ENCODE measurements around the gene WWP2.
A peak's percentile ranks its signal among the peaks of the same experiment; 100 is the strongest.

Gene WWP2

GRCh38 chr16:69904495-69905170, 142.5 kb downstream of the WWP2 start (continued):
- TF ChIP-seq ZNF184 (tag by site-specific recombination; IDR thresholded peaks at IDR 0.05) (no peak), ZNF223 (tag by site-specific recombination; IDR thresholded peaks at IDR 0.05) (no peak), ZBTB1 (tag by site-specific recombination; IDR thresholded peaks at IDR 0.05) (no peak), ZNF248 (tag by site-specific recombination; IDR thresholded peaks at IDR 0.05) (no peak), ZNF2 (tag by site-specific recombination; IDR thresholded peaks at IDR 0.05) (no peak), ZNF530 (tag by site-specific recombination; IDR thresholded peaks at IDR 0.05; ENCODE audit: low read depth) (no peak), TCF7L2 (IDR thresholded peaks at IDR 0.05; ENCODE audit: borderline replicate concordance, low read depth, low read length) (no peak), GLIS1 (tag by site-specific recombination; IDR thresholded peaks at IDR 0.05) (no peak), BCL11B (tag by site-specific recombination; IDR thresholded peaks at IDR 0.05; ENCODE audit: low read depth) (no peak), ZNF48 (tag by site-specific recombination; IDR thresholded peaks at IDR 0.05) (no peak)

- Histone ChIP-seq H3K4me3 (ENCODE audit: low read depth, low read length) (no peak overlapping the region), H3K9me3 (ENCODE audit: control insufficient read depth, insufficient read depth, low read depth, low read length) (no peaks in the 10 kb centered on the region), H3K36me3 (ENCODE audit: control insufficient read depth in 2 of 2, insufficient read depth in 1 of 2, low read length in 2 of 2) (peaks cover 0 to 15% of the 10 kb centered on the region in 2 experiments; a peak in 1 of 3 replicates), H3K27ac (ENCODE audit: extremely low read depth, low read depth, low read length) (no peak overlapping the region), H3K4me1 (ENCODE audit: control insufficient read depth, insufficient read depth, low read length) (no peaks in the 10 kb centered on the region)
- ChIA-PET CTCF (no interaction called here), POLR2A (interaction anchor here (1.8 kb wide), 1 partner anchor 13 kb away, joined by 3 read pairs; no protein-coding TSS in a partner anchor)
- peak; percentile 82 for TF ChIP-seq ZNF549 (tag by site-specific recombination; IDR thresholded peaks at IDR 0.05)
- TF ChIP-seq, protein P1, sequence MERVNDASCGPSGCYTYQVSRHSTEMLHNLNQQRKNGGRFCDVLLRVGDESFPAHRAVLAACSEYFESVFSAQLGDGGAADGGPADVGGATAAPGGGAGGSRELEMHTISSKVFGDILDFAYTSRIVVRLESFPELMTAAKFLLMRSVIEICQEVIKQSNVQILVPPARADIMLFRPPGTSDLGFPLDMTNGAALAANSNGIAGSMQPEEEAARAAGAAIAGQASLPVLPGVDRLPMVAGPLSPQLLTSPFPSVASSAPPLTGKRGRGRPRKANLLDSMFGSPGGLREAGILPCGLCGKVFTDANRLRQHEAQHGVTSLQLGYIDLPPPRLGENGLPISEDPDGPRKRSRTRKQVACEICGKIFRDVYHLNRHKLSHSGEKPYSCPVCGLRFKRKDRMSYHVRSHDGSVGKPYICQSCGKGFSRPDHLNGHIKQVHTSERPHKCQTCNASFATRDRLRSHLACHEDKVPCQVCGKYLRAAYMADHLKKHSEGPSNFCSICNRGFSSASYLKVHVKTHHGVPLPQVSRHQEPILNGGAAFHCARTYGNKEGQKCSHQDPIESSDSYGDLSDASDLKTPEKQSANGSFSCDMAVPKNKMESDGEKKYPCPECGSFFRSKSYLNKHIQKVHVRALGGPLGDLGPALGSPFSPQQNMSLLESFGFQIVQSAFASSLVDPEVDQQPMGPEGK (tag by site-specific recombination; IDR thresholded peaks at IDR 0.05), result no peak
Measured at GRCh38 chr16:69905171-69905555, 143.0 kb downstream of the WWP2 start.

DNA sequence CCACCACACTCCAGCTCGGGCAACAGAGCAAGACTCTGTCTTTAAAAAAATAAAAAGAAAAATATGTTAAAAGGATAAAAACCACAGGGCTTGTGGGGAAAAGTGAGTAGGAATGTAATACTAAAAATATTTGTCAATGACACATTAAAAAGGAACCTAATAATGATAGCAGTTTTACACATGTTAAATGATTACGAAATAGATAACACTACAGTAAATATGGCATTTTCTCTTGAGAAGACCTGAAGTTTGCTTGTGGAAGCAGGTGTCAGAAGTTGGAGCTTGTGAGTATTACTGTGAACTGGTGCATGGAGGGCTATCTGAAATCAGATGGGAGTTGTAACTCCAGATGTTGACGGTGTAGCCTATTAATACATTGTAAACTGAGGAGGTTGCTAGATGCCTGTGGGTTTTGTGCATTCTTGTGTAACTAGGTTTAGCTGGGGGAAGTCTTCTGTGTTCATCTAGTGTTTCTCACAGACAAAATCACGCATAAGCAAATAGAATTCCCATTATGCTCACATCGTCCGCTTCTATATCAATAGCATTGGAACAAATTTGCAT, 144.8 kb downstream of the WWP2 start:
- Histone ChIP-seq H3K9me3 (ENCODE audit: control insufficient read depth, insufficient read depth, low read depth, low read length) (no peaks in the 10 kb centered on the region), H3K36me3 (ENCODE audit: control insufficient read depth in 2 of 2, insufficient read depth in 1 of 2, low read length in 2 of 2) (peaks cover 0 to 25% of the 10 kb centered on the region in 2 experiments; a peak in 1 of 3 replicates), H3K27ac (ENCODE audit: extremely low read depth, low read depth, low read length) (no peak overlapping the region), H3K4me1 (ENCODE audit: control insufficient read depth, insufficient read depth, low read length) (no peaks in the 10 kb centered on the region), H3K4me3 (ENCODE audit: low read depth, low read length) (no peak overlapping the region)
- ChIA-PET CTCF (interaction anchor here (1.4 kb wide), 1 partner anchor 24 kb away, joined by 4 read pairs; no protein-coding TSS in a partner anchor), POLR2A (no interaction called here)
- TF ChIP-seq ZNF549 (tag by site-specific recombination; IDR thresholded peaks at IDR 0.05), result no peak
- no peak for TF ChIP-seq ZNF211 (tag by site-specific recombination; IDR thresholded peaks at IDR 0.05; ENCODE audit: low read depth)
- no peak for TF ChIP-seq KLF17 (tag by site-specific recombination; IDR thresholded peaks at IDR 0.05)
- no peak for TF ChIP-seq ZSCAN4 (tag by site-specific recombination; IDR thresholded peaks at IDR 0.05)
- no peak for TF ChIP-seq ZNF175 (tag by site-specific recombination; IDR thresholded peaks at IDR 0.05)
- no peak for TF ChIP-seq ZNF792 (tag by site-specific recombination; IDR thresholded peaks at IDR 0.05)
- TF ChIP-seq ZNF302 (tag by site-specific recombination; IDR thresholded peaks at IDR 0.05; ENCODE audit: low read depth), result no peak
- TF ChIP-seq ZNF704 (tag by site-specific recombination; IDR thresholded peaks at IDR 0.05), result no peak
- no peak for TF ChIP-seq ZNF148 (tag by site-specific recombination; IDR thresholded peaks at IDR 0.05; ENCODE audit: borderline replicate concordance)
- no peak for TF ChIP-seq CTCF (tag by site-specific recombination; IDR thresholded peaks at IDR 0.05)
- TF ChIP-seq ZSCAN30 (tag by site-specific recombination; IDR thresholded peaks at IDR 0.05), result no peak

Measured in HEK293 (cell line).